ENCODE measurements around the gene MSH3. TPM values are rescaled to one million over a fixed set of nuclear protein-coding genes. Genes with fewer than 3 reads are reported as not detected.
A peak's percentile ranks its signal among the peaks of the same experiment; 100 is the strongest.

The MSH3 gene
- total and polyA plus RNA-seq, 2 of the 8 experiments (the other 6 are each of a cell fraction or from before 2014, with no cell fraction given): 3.6 to 22.6 TPM

- H3K23ac ChIP-seq (ENCODE audit: insufficient read length): no peak overlapping the region
- H3K14ac ChIP-seq (ENCODE audit: insufficient read length): no peak overlapping the region
- no peaks in the 10 kb centered on the region for H3K23me2 ChIP-seq (ENCODE audit: low read depth, low read length)
- ChIA-PET POLR2A (ENCODE audit: partially characterized antibody) (no interaction called here), CTCF (ENCODE audit: partially characterized antibody) (interaction anchor here (0.6 to 1.7 kb wide), 26 partner anchors 9 to 603 kb away, joined by 3 to 8 read pairs (median 3); no protein-coding TSS in a partner anchor)
- 88% methylated on average over 3 of the region's 3 CpGs; no CpG with 5 or more reads in 1 of the 2 experiments for WGBS, 2 experiments (ENCODE audit: extremely low coverage in 1 of 2, insufficient coverage in 1 of 2, insufficient read length in 1 of 2, insufficient replicate concordance in 2 of 2, low coverage in 1 of 2, low lambda C conversion rate in 2 of 2, missing lambda C conversion rate in 1 of 2)
- H3K79me1 ChIP-seq (ENCODE audit: low read depth, low read length): no peaks in the 10 kb centered on the region
- no peak overlapping the region for H4K5ac ChIP-seq (ENCODE audit: insufficient read length, low read depth, low read length)
- H3K56ac ChIP-seq (replicated peaks; ENCODE audit: insufficient read length, low read depth, low read length): no peak overlapping the region
- H4K91ac ChIP-seq (replicated peaks; ENCODE audit: insufficient read length, low read length): no peak overlapping the region
- no peak for FAIRE-seq
- H3K4me2 ChIP-seq (ENCODE audit: insufficient read depth in 1 of 2, low read depth in 2 of 2, low read length in 2 of 2): no peak overlapping the region
- H3K9me3 ChIP-seq (ENCODE audit: insufficient read depth in 2 of 2, low read depth in 1 of 2, low read length in 1 of 2): no peaks in the 10 kb centered on the region
- no peaks in the 10 kb centered on the region for H3K27me3 ChIP-seq (replicated peaks in 1 of 4; ENCODE audit: control insufficient read depth in 3 of 4, extremely low read depth in 1 of 4, insufficient read depth in 3 of 4, low read length in 3 of 4)
- H3K27ac ChIP-seq (ENCODE audit: low read depth, low read length): no peak overlapping the region
- no peaks in the 10 kb centered on the region for H4K20me1 ChIP-seq (replicated peaks in 1 of 2; ENCODE audit: control insufficient read depth in 1 of 2, insufficient read depth in 2 of 2, low read length in 2 of 2)
- no peak overlapping the region for H2BK15ac ChIP-seq (ENCODE audit: low read length)
- no peak overlapping the region for H3K4me3 ChIP-seq (ENCODE audit: extremely low read depth in 1 of 4, insufficient read depth in 2 of 4, low read depth in 3 of 4, low read length in 4 of 4)
- no peak overlapping the region for H2AK5ac ChIP-seq (ENCODE audit: low read depth, low read length)
- no peak overlapping the region for H2AFZ ChIP-seq (ENCODE audit: low read length)
- no peak overlapping the region for H3K18ac ChIP-seq (ENCODE audit: extremely low read depth, low read length)
- H4K8ac ChIP-seq (ENCODE audit: extremely low read depth, insufficient read depth, low read length): no peak overlapping the region
- no peaks in the 10 kb centered on the region for H3K79me2 ChIP-seq (ENCODE audit: control insufficient read depth in 1 of 2, insufficient read depth in 2 of 2, low read length in 2 of 2)
- no peak overlapping the region for H3K4ac ChIP-seq (replicated peaks; ENCODE audit: insufficient read length, low read depth, low read length)
- no peak overlapping the region for H2BK12ac ChIP-seq (ENCODE audit: low read depth, low read length)
- peaks cover 0 to 4% (median 0%) of the 10 kb centered on the region in 4 experiments; a peak in 1 of 7 replicates for H3K4me1 ChIP-seq (replicated peaks in 1 of 4; ENCODE audit: control insufficient read depth in 3 of 4, insufficient read depth in 4 of 4, low read length in 3 of 4)
- H2BK120ac ChIP-seq (replicated peaks; ENCODE audit: low read depth, low read length): no peak overlapping the region
- no peak for DNase-seq (ENCODE audit: low read depth in 1 of 2, low spot score in 2 of 2)
- H2BK5ac ChIP-seq (ENCODE audit: low read depth, low read length): no peak overlapping the region
- H2BK20ac ChIP-seq (ENCODE audit: low read length): no peak overlapping the region
- H3K9ac ChIP-seq (replicated peaks in 1 of 4; ENCODE audit: extremely low read depth in 1 of 4, low read depth in 3 of 4, low read length in 3 of 4): no peak overlapping the region
- no peaks in the 10 kb centered on the region; a peak in 1 of 8 replicates for H3K36me3 ChIP-seq (ENCODE audit: control insufficient read depth in 2 of 4, insufficient read depth in 4 of 4, low read length in 3 of 4)
- TF ChIP-seq RAD21 (IDR thresholded peaks at IDR 0.05 in 1 of 2, conservative IDR thresholded peaks at IDR 0.05 in 1 of 2; ENCODE audit: low read depth in 2 of 2, low read length in 2 of 2): peak; percentile 91 to 92
- no peak for TF ChIP-seq RXRA (IDR thresholded peaks at IDR 0.05; ENCODE audit: insufficient read depth, low read depth, low read length)
- peak; percentile 92 for TF ChIP-seq YY1 (IDR thresholded peaks at IDR 0.05; ENCODE audit: low read depth, low read length)
- TF ChIP-seq POLR2A (IDR thresholded peaks at IDR 0.05; ENCODE audit: control extremely low read depth in 1 of 2, low read depth in 2 of 2, low read length in 2 of 2): no peak
- TF ChIP-seq, protein P1, sequence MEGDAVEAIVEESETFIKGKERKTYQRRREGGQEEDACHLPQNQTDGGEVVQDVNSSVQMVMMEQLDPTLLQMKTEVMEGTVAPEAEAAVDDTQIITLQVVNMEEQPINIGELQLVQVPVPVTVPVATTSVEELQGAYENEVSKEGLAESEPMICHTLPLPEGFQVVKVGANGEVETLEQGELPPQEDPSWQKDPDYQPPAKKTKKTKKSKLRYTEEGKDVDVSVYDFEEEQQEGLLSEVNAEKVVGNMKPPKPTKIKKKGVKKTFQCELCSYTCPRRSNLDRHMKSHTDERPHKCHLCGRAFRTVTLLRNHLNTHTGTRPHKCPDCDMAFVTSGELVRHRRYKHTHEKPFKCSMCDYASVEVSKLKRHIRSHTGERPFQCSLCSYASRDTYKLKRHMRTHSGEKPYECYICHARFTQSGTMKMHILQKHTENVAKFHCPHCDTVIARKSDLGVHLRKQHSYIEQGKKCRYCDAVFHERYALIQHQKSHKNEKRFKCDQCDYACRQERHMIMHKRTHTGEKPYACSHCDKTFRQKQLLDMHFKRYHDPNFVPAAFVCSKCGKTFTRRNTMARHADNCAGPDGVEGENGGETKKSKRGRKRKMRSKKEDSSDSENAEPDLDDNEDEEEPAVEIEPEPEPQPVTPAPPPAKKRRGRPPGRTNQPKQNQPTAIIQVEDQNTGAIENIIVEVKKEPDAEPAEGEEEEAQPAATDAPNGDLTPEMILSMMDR (IDR thresholded peaks at IDR 0.05; ENCODE audit: control extremely low read depth in 1 of 3, insufficient read depth in 1 of 3, low read depth in 1 of 3, low read length in 3 of 3): peak; percentile 84 to 87 (median 86)
Observed at GRCh38 chr5:80711938-80712337, 57.5 kb downstream of the MSH3 start.

All from H1 (cell line).